Endometrial microvascular endothelial cells (primary cell): ENCODE measurements around the gene SP6. TPM values are rescaled to one million over a fixed set of nuclear protein-coding genes. Genes with fewer than 3 reads are reported as not detected.

Experiments
- in situ Hi-C: cut with HindIII; loops from 2 replicates; pipeline ENCODE4 v1.10.0; 2017; ENCODE audit warnings: low sequenced_read_pairs, low pct_unique_long_range_greater_than_20kb; ENCODE audit errors: inconsistent ontology term
- total RNA-seq: library from RNA; depleted of rRNA; stranded (reverse); fragments of >200 nt; gene quantifications from one replicate; pipeline ENCODE4 v1.2.3, GENCODE V29; 2015; ENCODE audit errors: inconsistent ontology term

SP6 gene
- total RNA-seq, 1 donor from 2014 or later, result 0.56 TPM

- in situ Hi-C loops, result no loop called here
Observed at GRCh38 chr17:47864791-47865216, 13.8 kb upstream of the SP6 start.

GRCh38 chr17:47862621-47863440 is 11.9 kb upstream of the SP6 start:
- in situ Hi-C loops, result no loop called here

GRCh38 chr17:47860386-47860785 is 9.4 kb upstream of the SP6 start:
- in situ Hi-C loops, result no loop called here

GRCh38 chr17:47857551-47858455 is 6.8 kb upstream of the SP6 start:
- in situ Hi-C loops, result no loop called here

GRCh38 chr17:47856830-47857229 is 5.9 kb upstream of the SP6 start:
- in situ Hi-C loops, result no loop called here

- in situ Hi-C loops, result no loop called here
Observed at GRCh38 chr17:47855737-47856136, 4.8 kb upstream of the SP6 start.

- in situ Hi-C loops, result no loop called here
Observed at GRCh38 chr17:47853616-47854015, 2.7 kb upstream of the SP6 start.

GRCh38 chr17:47852113-47852949 is 1.4 kb upstream of the SP6 start:
- in situ Hi-C loops, result no loop called here

GRCh38 chr17:47851764-47852112 is 775 bp upstream of the SP6 start:
- in situ Hi-C loops, result no loop called here

- in situ Hi-C loops, result no loop called here
Observed at GRCh38 chr17:47850373-47850691, 631 bp downstream of the SP6 start.

- in situ Hi-C loops, result no loop called here
Observed at GRCh38 chr17:47848198-47848513, 2.8 kb downstream of the SP6 start.

GRCh38 chr17:47847341-47848197 is 3.4 kb downstream of the SP6 start:
- in situ Hi-C loops, result no loop called here

- in situ Hi-C loops, result no loop called here
Observed at GRCh38 chr17:47846716-47847340, 4.1 kb downstream of the SP6 start.

GRCh38 chr17:47845716-47846075 is 5.3 kb downstream of the SP6 start:
- in situ Hi-C loops, result no loop called here

GRCh38 chr17:47844814-47845715 is 5.9 kb downstream of the SP6 start:
- in situ Hi-C loops, result no loop called here

- in situ Hi-C loops, result no loop called here
Observed at GRCh38 chr17:47844227-47844626, 6.7 kb downstream of the SP6 start.

- in situ Hi-C loops, result no loop called here
Observed at GRCh38 chr17:47843391-47843730, 7.6 kb downstream of the SP6 start.
